Measurements from ENCODE around the gene OGT. TPM values are rescaled to one million over a fixed set of nuclear protein-coding genes. Genes with fewer than 3 reads are reported as not detected.
"Not testable (repeated sequence)": the region's sequence is repeated elsewhere in the genome, so short reads cannot be mapped to it uniquely, and the experiment has no call there.

The OGT gene
- total RNA-seq, 1 experiment from 2014 or later = 130 TPM

DNA sequence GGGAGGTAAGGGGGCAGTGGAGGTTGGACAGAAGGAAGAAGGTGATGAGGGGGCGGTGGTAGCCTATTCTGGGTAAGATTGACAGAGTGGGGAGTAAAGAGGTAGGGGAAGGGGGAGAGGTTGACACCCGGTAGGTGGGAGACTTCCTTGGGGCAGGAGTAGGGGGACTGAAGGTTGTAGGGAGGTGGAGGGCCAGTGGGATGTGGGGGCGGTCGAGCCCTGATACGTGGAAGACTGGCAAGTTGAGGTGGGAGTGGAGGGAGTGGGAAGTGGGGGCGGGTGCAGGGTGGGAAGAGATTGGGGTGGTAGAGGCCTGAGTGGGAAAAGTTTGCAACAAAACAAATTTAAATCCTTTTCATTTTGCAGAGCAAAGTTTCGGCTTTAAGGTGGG, 47.1 kb downstream of the OGT start:
- Histone ChIP-seq H3K4me3 (ENCODE audit: low read depth, low read length, poor library complexity, severe bottlenecking) (no peak overlapping the region), H3K9me3 (ENCODE audit: low read depth, low read length, poor library complexity, severe bottlenecking) (no peaks in the 10 kb centered on the region), H3K36me3 (ENCODE audit: insufficient read depth, low read length, poor library complexity, severe bottlenecking) (peaks cover 11% of the 10 kb centered on the region), H3K4me1 (ENCODE audit: insufficient read depth, low read length, poor library complexity, severe bottlenecking) (no peaks in the 10 kb centered on the region), H3K27me3 (replicated peaks; ENCODE audit: insufficient read depth, low read depth, low read length, poor library complexity) (no peaks in the 10 kb centered on the region), H3K27ac (ENCODE audit: low read depth, low read length, poor library complexity, severe bottlenecking) (no peak overlapping the region)
- intact Hi-C loops (cut with micrococcal nuclease; ENCODE audit: unreplicated experiment) = no loop called here
- no TSS peak for BruUV-seq (replicated peaks)
- ChIA-PET CTCF (no interaction called here), POLR2A (ENCODE audit: low non-redundant PET) (no interaction called here)
- no peak for TF ChIP-seq CTCF (conservative IDR thresholded peaks at IDR 0.05; ENCODE audit: low read depth, low read length)
- TF ChIP-seq EZH2 (IDR thresholded peaks at IDR 0.05; ENCODE audit: borderline replicate concordance, low read depth, low read length, poor library complexity, severe bottlenecking) = no peak
- no peak for DNase-seq (ENCODE audit: low spot score)

DNA sequence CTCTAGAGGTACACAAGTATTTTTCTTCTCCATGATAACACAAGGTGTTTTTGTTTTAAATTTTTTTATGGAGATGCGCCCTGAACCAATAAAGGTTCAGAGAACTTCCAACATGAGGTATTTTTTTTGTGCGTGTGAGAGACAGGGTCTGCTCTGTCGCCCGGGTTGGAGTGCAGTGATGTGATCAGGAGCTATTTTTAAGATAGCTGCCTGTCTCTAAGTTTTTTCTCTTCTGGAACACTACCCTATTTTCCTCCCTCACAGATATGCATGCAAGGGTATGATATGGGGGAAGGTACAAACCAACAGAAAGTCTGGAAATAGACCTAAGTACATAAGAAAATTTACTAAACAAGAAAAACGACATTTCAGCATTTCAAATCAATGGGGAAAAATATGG, 48.3 kb downstream of the OGT start:
- intact Hi-C loops (cut with micrococcal nuclease; ENCODE audit: unreplicated experiment) = no loop called here
- no peaks in the 10 kb centered on the region for H3K4me1 ChIP-seq (ENCODE audit: insufficient read depth, low read length, poor library complexity, severe bottlenecking)
- DNase-seq (ENCODE audit: low spot score) = no peak
- H3K4me3 ChIP-seq (ENCODE audit: low read depth, low read length, poor library complexity, severe bottlenecking) = no peak overlapping the region
- BruUV-seq (replicated peaks) = no TSS peak
- H3K27ac ChIP-seq (ENCODE audit: low read depth, low read length, poor library complexity, severe bottlenecking) = no peak overlapping the region
- CTCF ChIA-PET = no interaction called here
- TF ChIP-seq CTCF (conservative IDR thresholded peaks at IDR 0.05; ENCODE audit: low read depth, low read length) (no peak), EZH2 (IDR thresholded peaks at IDR 0.05; ENCODE audit: borderline replicate concordance, low read depth, low read length, poor library complexity, severe bottlenecking) (no peak)
- H3K36me3 ChIP-seq (ENCODE audit: insufficient read depth, low read length, poor library complexity, severe bottlenecking) = peaks cover 3% of the 10 kb centered on the region
- H3K9me3 ChIP-seq (ENCODE audit: low read depth, low read length, poor library complexity, severe bottlenecking) = no peaks in the 10 kb centered on the region
- H3K27me3 ChIP-seq (replicated peaks; ENCODE audit: insufficient read depth, low read depth, low read length, poor library complexity) = no peaks in the 10 kb centered on the region
- POLR2A ChIA-PET (ENCODE audit: low non-redundant PET) = no interaction called here

DNA sequence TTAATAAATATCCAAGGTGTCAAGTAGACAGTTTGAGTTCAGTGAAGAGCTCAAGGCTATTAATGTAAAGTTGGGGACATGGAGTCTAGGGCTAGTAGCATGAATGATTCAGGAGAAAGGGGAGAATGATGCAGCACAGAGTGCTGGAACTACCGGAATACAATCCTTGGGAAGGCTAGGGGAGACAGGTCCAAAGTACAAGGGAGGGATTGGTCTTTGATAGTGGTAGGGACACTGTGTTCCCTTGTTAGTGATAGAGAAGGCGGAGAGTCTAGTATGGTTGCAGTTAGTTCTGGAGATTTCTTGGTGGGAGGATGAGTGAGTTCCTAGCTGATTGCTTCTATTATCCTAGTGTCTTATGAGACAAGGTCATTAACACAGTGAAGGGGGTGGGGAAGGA, 54.0 kb downstream of the OGT start:
- no peaks in the 10 kb centered on the region for H3K4me1 ChIP-seq (ENCODE audit: insufficient read depth, low read length, poor library complexity, severe bottlenecking)
- no peak overlapping the region for H3K4me3 ChIP-seq (ENCODE audit: low read depth, low read length, poor library complexity, severe bottlenecking)
- H3K36me3 ChIP-seq (ENCODE audit: insufficient read depth, low read length, poor library complexity, severe bottlenecking) = no peaks in the 10 kb centered on the region
- H3K27ac ChIP-seq (ENCODE audit: low read depth, low read length, poor library complexity, severe bottlenecking) = no peak overlapping the region
- TF ChIP-seq EZH2 (IDR thresholded peaks at IDR 0.05; ENCODE audit: borderline replicate concordance, low read depth, low read length, poor library complexity, severe bottlenecking) (no peak), CTCF (conservative IDR thresholded peaks at IDR 0.05; ENCODE audit: low read depth, low read length) (no peak)
- no peaks in the 10 kb centered on the region for H3K27me3 ChIP-seq (replicated peaks; ENCODE audit: insufficient read depth, low read depth, low read length, poor library complexity)
- intact Hi-C loops (cut with micrococcal nuclease; ENCODE audit: unreplicated experiment) = no loop called here
- no peaks in the 10 kb centered on the region for H3K9me3 ChIP-seq (ENCODE audit: low read depth, low read length, poor library complexity, severe bottlenecking)
- BruUV-seq (replicated peaks) = no TSS peak
- ChIA-PET POLR2A (ENCODE audit: low non-redundant PET) (no interaction called here), CTCF (interaction anchor here (0.7 kb wide), 1 partner anchor 52 kb away, joined by 4 read pairs; no protein-coding TSS in a partner anchor)
- no peak for DNase-seq (ENCODE audit: low spot score)

DNA sequence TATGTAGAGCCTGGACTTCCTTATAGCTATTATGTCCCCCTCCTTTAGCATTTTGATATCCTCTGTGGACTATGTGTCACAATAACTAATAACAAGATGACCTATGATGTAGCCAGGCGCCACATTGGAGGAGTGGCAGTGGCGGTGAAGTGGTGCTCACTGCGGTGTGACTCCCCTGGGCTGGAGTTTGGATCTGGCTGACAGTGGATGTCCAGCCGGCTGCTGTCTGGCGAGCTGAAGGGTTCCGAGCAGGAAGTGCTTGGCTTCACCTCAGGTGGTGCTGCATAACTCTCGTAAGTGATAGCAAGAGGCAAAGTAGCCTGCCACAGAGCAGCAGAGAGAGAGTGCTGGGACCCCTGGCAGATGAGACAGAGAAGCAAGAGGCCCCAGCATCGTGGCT, 60.3 kb downstream of the OGT start:
- H3K36me3 ChIP-seq (ENCODE audit: insufficient read depth, low read length, poor library complexity, severe bottlenecking); H3K27ac ChIP-seq (ENCODE audit: low read depth, low read length, poor library complexity, severe bottlenecking); H3K27me3 ChIP-seq (replicated peaks; ENCODE audit: insufficient read depth, low read depth, low read length, poor library complexity); BruUV-seq (replicated peaks); H3K4me1 ChIP-seq (ENCODE audit: insufficient read depth, low read length, poor library complexity, severe bottlenecking); DNase-seq (ENCODE audit: low spot score); CTCF ChIA-PET; POLR2A ChIA-PET (ENCODE audit: low non-redundant PET); H3K9me3 ChIP-seq (ENCODE audit: low read depth, low read length, poor library complexity, severe bottlenecking); intact Hi-C loops (cut with micrococcal nuclease; ENCODE audit: unreplicated experiment); H3K4me3 ChIP-seq (ENCODE audit: low read depth, low read length, poor library complexity, severe bottlenecking): not testable (repeated sequence)
